SK-N-SH (cell line): ENCODE measurements around the gene SLC7A5. TPM values are rescaled to one million over a fixed set of nuclear protein-coding genes. Genes with fewer than 3 reads are reported as not detected.
A peak's percentile ranks its signal among the peaks of the same experiment; 100 is the strongest.
"Not testable (repeated sequence)": the region's sequence is repeated elsewhere in the genome, so short reads cannot be mapped to it uniquely, and the experiment has no call there.

Source experiments
- CTCF ChIA-PET: fragments of 300-600, 350-600 bp; formaldehyde crosslinking; extraction: SDS; loops from one replicate; lab custom pipeline; 2021; lab: Yijun Ruan, JAX
- POLR2A ChIA-PET: fragments of 350-600 bp; sonication (Branson Sonifier 250); formaldehyde crosslinking; extraction: SDS; loops from one replicate; lab custom pipeline; 2020; ENCODE audit warnings: antibody characterized with exemption, inconsistent platforms; lab: Yijun Ruan, JAX
- DNase-seq: peaks from one replicate; pipeline ENCODE4 v3.0.0; 2012
- H2AFZ ChIP-seq: fragments of 200-600 bp; sonication (generic); 2 replicates; pipeline ENCODE4 v1.8.1; 2016; ENCODE audit warnings: antibody characterized with exemption, mild to moderate bottlenecking, low read depth
- H3F3A ChIP-seq: fragments of 200-600 bp; sonication (generic); replicated peaks from 2 replicates; pipeline ENCODE3; 2016; ENCODE audit warnings: antibody characterized with exemption, mild to moderate bottlenecking; ENCODE audit not compliant: insufficient read depth
- H3K27ac ChIP-seq, 2 experiments: fragments of 200-500 bp in 1 of 2; fragments of 200-600 bp in 1 of 2; sonication (Bioruptor generic) in 1 of 2; sonication (generic), shearing (Covaris generic) in 1 of 2; 2 replicates each; pipeline versions ENCODE4 v1.5.1 to v1.6.1; 2014 to 2016; ENCODE audit warnings: low read depth in 2 of 2, inconsistent platforms in 1 of 2, low read length in 1 of 2, mild to moderate bottlenecking in 1 of 2, mixed read lengths in 1 of 2
- H3K27me3 ChIP-seq: fragments of 200-600 bp; sonication (generic), shearing (Covaris generic); 2 replicates; pipeline ENCODE4 v1.6.1; 2016; ENCODE audit warnings: mixed run types; ENCODE audit not compliant: insufficient read depth
- H3K36me3 ChIP-seq, 2 experiments: fragments of 200-500 bp in 1 of 2; fragments of 200-600 bp in 1 of 2; sonication (Bioruptor generic) in 1 of 2; sonication (generic) in 1 of 2; replicated peaks in 1 of 2; 2 replicates each; pipeline versions ENCODE3 to v1.5.1; 2014 to 2016; ENCODE audit warnings: low read length in 1 of 2, mild to moderate bottlenecking in 1 of 2; ENCODE audit not compliant: insufficient read depth in 2 of 2, control insufficient read depth in 1 of 2
- H3K4me1 ChIP-seq, 2 experiments: fragments of 200-500 bp in 1 of 2; fragments of 200-600 bp in 1 of 2; sonication (Bioruptor generic) in 1 of 2; sonication (generic), shearing (Covaris generic) in 1 of 2; 2 replicates each; pipeline versions ENCODE4 v1.5.1 to v1.6.1; 2014 to 2016; ENCODE audit warnings: low read depth in 1 of 2, low read length in 1 of 2, mixed run types in 1 of 2; ENCODE audit not compliant: insufficient read depth in 2 of 2, control insufficient read depth in 1 of 2
- H3K4me2 ChIP-seq: fragments of 200-600 bp; sonication (generic), shearing (Covaris generic); 2 replicates; pipeline ENCODE4 v1.6.1; 2017; ENCODE audit warnings: mixed run types
- H3K4me3 ChIP-seq, 2 experiments: fragments of 200-500 bp in 1 of 2; fragments of 200-600 bp in 1 of 2; sonication (Bioruptor generic) in 1 of 2; sonication (generic), shearing (Covaris generic) in 1 of 2; 2 replicates each; pipeline versions ENCODE4 v1.5.1 to v1.8.1; 2014 to 2016; ENCODE audit warnings: low read depth in 2 of 2, inconsistent platforms in 1 of 2, low read length in 1 of 2, mild to moderate bottlenecking in 1 of 2, mixed read lengths in 1 of 2, moderate library complexity in 1 of 2
- H3K79me2 ChIP-seq: fragments of 200-600 bp; sonication (generic); 2 replicates; pipeline ENCODE4 v1.8.1; 2017; ENCODE audit warnings: mild to moderate bottlenecking; ENCODE audit not compliant: insufficient read depth
- H3K9ac ChIP-seq: fragments of 200-600 bp; sonication (generic); 2 replicates; pipeline ENCODE4 v1.6.1; 2017; ENCODE audit warnings: mixed run types
- H3K9me2 ChIP-seq: fragments of 200-600 bp; sonication (generic); 2 replicates; pipeline ENCODE4 v1.6.1; 2017; ENCODE audit warnings: mixed run types
- H3K9me3 ChIP-seq: fragments of 200-600 bp; sonication (generic); 2 replicates; pipeline ENCODE4 v1.6.1; 2017; ENCODE audit warnings: mixed run types, mild to moderate bottlenecking, moderate library complexity
- H4K20me1 ChIP-seq: fragments of 200-600 bp; sonication (generic); 2 replicates; pipeline ENCODE4 v1.6.1; 2017; ENCODE audit warnings: mild to moderate bottlenecking, mixed run types; ENCODE audit not compliant: insufficient read depth
- MAX ChIP-seq: IDR thresholded peaks from 2 replicates; pipeline ENCODE4 v1.4.0; 2012; ENCODE audit warnings: low read depth
- MXI1 ChIP-seq: IDR thresholded peaks from 2 replicates; pipeline ENCODE4 v1.6.1; 2012; ENCODE audit warnings: mild to moderate bottlenecking, low read depth, low read length, improper control_type of control experiment
- RAD21 ChIP-seq: IDR thresholded peaks from 2 replicates; pipeline ENCODE4 v1.6.1; 2012; ENCODE audit warnings: mild to moderate bottlenecking, low read length
- RCOR1 ChIP-seq: fragments of 150-350 bp; IDR thresholded peaks from 2 replicates; pipeline ENCODE4 v1.6.1; 2017; ENCODE audit warnings: antibody characterized with exemption, low read length
- SMC3 ChIP-seq: IDR thresholded peaks from 2 replicates; pipeline ENCODE4 v1.6.1; 2012; ENCODE audit warnings: low read depth, low read length, improper control_type of control experiment
- WGBS: methylation state at CpG from one replicate; pipeline ENCODE4 v1.1.6; 2017; ENCODE audit warnings: low lambda C conversion rate; 5-methylcytosine and 5-hydroxymethylcytosine counted together
- polyA plus RNA-seq, 3 experiments: library from polyadenylated mRNA; depleted of rRNA; stranded (reverse); fragments of >200 nt; gene quantifications; 2 replicates each; pipeline ENCODE4 v1.2.3, GENCODE V29; 2012
- TF ChIP-seq, protein P1 (sequence below): fragments of 200-600 bp; sonication (generic); IDR thresholded peaks from 2 replicates; pipeline ENCODE4 v1.6.1; 2017; ENCODE audit warnings: antibody characterized with exemption, mild to moderate bottlenecking, moderate library complexity

Gene SLC7A5
- polyA plus RNA-seq, 1 of the 3 experiments (the other 2 are of a cell fraction), result 15.1 TPM

DNA sequence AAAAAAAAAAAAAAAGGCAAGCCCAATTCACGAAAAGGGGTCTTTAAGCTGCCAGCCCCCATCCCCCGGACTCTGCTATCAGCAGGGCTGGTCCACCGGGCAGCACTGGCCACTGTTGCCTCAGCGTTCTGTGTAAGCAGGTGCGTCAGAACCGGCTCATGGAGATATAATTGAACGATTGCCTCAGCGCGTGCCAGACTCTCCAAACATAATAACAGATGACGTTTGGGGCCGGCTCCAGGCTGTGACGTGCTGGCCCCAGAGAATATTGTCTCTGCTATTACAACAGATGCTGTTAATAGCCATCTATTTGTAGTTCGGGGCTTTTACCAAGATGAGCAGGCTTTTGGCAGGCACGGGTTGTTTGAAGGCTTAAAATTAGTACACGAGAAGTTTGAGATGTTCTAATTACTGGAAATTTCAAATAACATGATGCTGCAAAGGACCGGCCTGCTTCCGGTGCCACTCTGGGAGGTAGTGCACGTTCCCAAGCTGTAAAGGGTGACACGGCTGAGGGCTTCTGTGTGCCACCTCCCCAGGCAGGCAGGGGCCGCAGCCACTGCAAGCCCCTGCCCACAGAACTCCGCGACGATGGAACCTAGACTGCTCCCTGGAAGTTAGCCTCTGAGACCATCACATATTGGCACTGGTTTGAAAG lies 41.9 kb upstream of the SLC7A5 start:
- H3K27me3 ChIP-seq, H3F3A ChIP-seq, H3K9me3 ChIP-seq, H3K79me2 ChIP-seq, H2AFZ ChIP-seq, H3K4me1 ChIP-seq, H3K4me2 ChIP-seq, H3K36me3 ChIP-seq, H3K9ac ChIP-seq, H3K4me3 ChIP-seq, H3K9me2 ChIP-seq, POLR2A ChIA-PET, H4K20me1 ChIP-seq: not testable (repeated sequence)
- TF ChIP-seq MXI1, result 0 out of 2 replicates have a peak, but pooled peaks have one; percentile 27
- WGBS, result 31% methylated on average over 19 of the region's 23 CpGs
- DNase-seq, result peak; percentile 77
- CTCF ChIA-PET, result interaction anchor here (0.6 to 6.9 kb wide), 5 partner anchors 15 to 142 kb away, joined by 3 to 57 read pairs (median 6); no protein-coding TSS in a partner anchor
- 0 out of 4 replicates have a peak overlapping the region, but pooled peaks of 1 of the 2 experiments have one; percentile 23 for H3K27ac ChIP-seq

DNA sequence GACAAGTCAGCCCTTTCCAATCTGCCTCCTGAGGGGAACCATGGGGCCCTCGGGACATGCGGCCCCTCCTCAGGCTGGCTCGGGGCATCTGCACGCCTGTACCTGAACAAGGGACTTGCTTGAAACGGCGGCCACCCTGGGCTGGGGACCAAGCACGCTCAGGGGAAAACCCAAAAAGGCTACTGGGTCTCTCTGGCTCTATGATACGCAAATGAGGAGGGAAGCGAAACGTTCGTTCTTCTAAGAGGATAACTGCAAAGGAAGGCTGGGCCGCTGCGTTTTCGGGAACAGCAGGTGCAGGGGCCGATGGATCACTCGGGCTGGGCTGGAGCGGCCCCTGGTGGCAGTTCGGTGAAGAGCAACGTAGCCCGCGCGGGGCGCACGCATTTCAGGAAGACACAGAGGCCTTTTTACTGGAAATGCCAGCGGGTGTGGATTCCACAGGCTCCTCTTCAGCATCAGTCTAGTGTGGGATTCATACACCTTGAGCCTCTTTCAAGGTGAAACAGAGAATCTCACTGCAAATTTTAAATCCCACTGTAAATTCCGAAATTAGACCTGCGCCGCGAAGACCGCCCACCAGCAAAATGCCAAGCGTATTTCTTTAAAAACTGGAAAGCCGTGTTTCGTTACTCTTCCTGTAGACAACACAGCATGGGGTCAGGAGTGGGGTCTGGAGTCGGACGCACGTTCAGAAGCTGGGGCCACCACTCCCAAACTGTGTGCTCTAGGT lies 40.1 kb upstream of the SLC7A5 start:
- DNase-seq, result peak; percentile 85
- H3K27me3 ChIP-seq, H3F3A ChIP-seq, H3K9me3 ChIP-seq, H2AFZ ChIP-seq, H3K9me2 ChIP-seq, H3K36me3 ChIP-seq, H3K4me1 ChIP-seq, H3K4me3 ChIP-seq, POLR2A ChIA-PET, H3K9ac ChIP-seq, H3K4me2 ChIP-seq, H3K27ac ChIP-seq, H3K79me2 ChIP-seq, H4K20me1 ChIP-seq: not testable (repeated sequence)
- WGBS, result 43% methylated on average over 34 of the region's 36 CpGs
- TF ChIP-seq, protein P1, sequence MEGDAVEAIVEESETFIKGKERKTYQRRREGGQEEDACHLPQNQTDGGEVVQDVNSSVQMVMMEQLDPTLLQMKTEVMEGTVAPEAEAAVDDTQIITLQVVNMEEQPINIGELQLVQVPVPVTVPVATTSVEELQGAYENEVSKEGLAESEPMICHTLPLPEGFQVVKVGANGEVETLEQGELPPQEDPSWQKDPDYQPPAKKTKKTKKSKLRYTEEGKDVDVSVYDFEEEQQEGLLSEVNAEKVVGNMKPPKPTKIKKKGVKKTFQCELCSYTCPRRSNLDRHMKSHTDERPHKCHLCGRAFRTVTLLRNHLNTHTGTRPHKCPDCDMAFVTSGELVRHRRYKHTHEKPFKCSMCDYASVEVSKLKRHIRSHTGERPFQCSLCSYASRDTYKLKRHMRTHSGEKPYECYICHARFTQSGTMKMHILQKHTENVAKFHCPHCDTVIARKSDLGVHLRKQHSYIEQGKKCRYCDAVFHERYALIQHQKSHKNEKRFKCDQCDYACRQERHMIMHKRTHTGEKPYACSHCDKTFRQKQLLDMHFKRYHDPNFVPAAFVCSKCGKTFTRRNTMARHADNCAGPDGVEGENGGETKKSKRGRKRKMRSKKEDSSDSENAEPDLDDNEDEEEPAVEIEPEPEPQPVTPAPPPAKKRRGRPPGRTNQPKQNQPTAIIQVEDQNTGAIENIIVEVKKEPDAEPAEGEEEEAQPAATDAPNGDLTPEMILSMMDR, result peak; percentile 80
- TF ChIP-seq RCOR1 (0 out of 2 replicates have a peak, but pooled peaks have one; percentile 25), SMC3 (peak; percentile 70), MAX (peak; percentile 76; the same call in 1 of the 2 replicates), RAD21 (peak; percentile 84)
- CTCF ChIA-PET, result interaction anchor here (0.6 to 6.9 kb wide), 12 partner anchors 14 to 366 kb away, joined by 3 to 57 read pairs (median 4); partner anchors contain the start of gene SLC7A5

GRCh38 chr16:87908101-87908500 lies 38.8 kb upstream of the SLC7A5 start:
- not testable (repeated sequence) for H3K27ac ChIP-seq, H3K9me3 ChIP-seq, DNase-seq, H3K36me3 ChIP-seq, H3F3A ChIP-seq, H3K4me1 ChIP-seq, H3K79me2 ChIP-seq, H4K20me1 ChIP-seq, H3K4me3 ChIP-seq, H3K9ac ChIP-seq, H3K27me3 ChIP-seq, H3K9me2 ChIP-seq, H3K4me2 ChIP-seq, H2AFZ ChIP-seq
- ChIA-PET POLR2A (interaction anchor here (1.2 kb wide), 1 partner anchor 10 kb away, joined by 3 read pairs; no protein-coding TSS in a partner anchor), CTCF (interaction anchor here (0.9 to 6.9 kb wide), 8 partner anchors 30 to 272 kb away, joined by 3 to 57 read pairs (median 4); no protein-coding TSS in a partner anchor)
- WGBS, result 67% methylated on average over 11 of the region's 11 CpGs

DNA sequence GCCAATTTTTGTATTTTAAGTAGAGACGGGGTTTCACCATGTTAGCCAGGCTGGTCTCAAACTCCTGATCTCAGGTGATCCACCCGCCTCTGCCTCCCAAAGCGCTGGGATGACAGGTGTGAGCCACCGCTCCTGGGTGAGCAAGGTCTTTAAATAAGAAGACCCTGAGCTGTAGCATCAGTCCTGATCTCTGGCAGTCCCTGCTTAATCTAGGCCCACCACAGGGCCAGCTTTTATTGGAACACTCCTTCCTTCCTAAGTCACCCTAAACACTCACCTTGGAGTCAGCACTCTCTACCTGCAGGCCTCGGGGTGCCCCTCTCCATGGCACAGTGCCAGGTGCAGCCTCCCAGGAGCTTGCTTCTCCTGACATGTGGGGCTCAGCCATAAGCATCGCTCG lies 36.2 kb upstream of the SLC7A5 start:
- H3K4me2 ChIP-seq, H3K36me3 ChIP-seq, H3K9me2 ChIP-seq, H2AFZ ChIP-seq, DNase-seq, H3K4me1 ChIP-seq, POLR2A ChIA-PET, H3K79me2 ChIP-seq, H3K9ac ChIP-seq, H3K9me3 ChIP-seq, H3F3A ChIP-seq, H3K27me3 ChIP-seq, H3K27ac ChIP-seq, H3K4me3 ChIP-seq, H4K20me1 ChIP-seq: not testable (repeated sequence)
- 56% methylated on average over 2 of the region's 7 CpGs for WGBS
- CTCF ChIA-PET, result interaction anchor here (1.1 to 6.9 kb wide), 5 partner anchors 34 to 137 kb away, joined by 3 to 57 read pairs (median 5); no protein-coding TSS in a partner anchor

GRCh38 chr16:87904963-87905362 lies 35.7 kb upstream of the SLC7A5 start:
- H4K20me1 ChIP-seq, H3K9me3 ChIP-seq, DNase-seq, H3F3A ChIP-seq, H3K27ac ChIP-seq, POLR2A ChIA-PET, H3K79me2 ChIP-seq, H3K9ac ChIP-seq, H3K4me2 ChIP-seq, H3K36me3 ChIP-seq, H3K4me3 ChIP-seq, H2AFZ ChIP-seq, H3K27me3 ChIP-seq, H3K9me2 ChIP-seq, H3K4me1 ChIP-seq: not testable (repeated sequence)
- 67% methylated on average over 2 of the region's 5 CpGs for WGBS
- CTCF ChIA-PET, result interaction anchor here (1.4 to 6.9 kb wide), 3 partner anchors 33 to 125 kb away, joined by 4 to 57 read pairs (median 5); no protein-coding TSS in a partner anchor
